PC-3 (cell line): ENCODE results near the gene GREB1L.

Experiments
- EZH2 ChIP-seq: fragments of 300-600 bp; sonication (generic); IDR thresholded peaks from one replicate; pipeline ENCODE4 v1.6.1; 2017; ENCODE audit warnings: antibody characterized with exemption, mild to moderate bottlenecking, low read length; ENCODE audit not compliant: unreplicated experiment
- EZH2phosphoT487 ChIP-seq: fragments of 300-600 bp; sonication (generic); IDR thresholded peaks from 2 replicates; pipeline ENCODE4 v1.6.1; 2018; ENCODE audit warnings: mild to moderate bottlenecking, antibody characterized with exemption, low read length, borderline replicate concordance
- TF ChIP-seq, protein P1 (sequence below): fragments of 300-600 bp; sonication (generic); conservative IDR thresholded peaks from 2 replicates; pipeline ENCODE4 v1.5.1; 2017; ENCODE audit warnings: antibody characterized with exemption, low read depth, mild to moderate bottlenecking, low read length

DNA sequence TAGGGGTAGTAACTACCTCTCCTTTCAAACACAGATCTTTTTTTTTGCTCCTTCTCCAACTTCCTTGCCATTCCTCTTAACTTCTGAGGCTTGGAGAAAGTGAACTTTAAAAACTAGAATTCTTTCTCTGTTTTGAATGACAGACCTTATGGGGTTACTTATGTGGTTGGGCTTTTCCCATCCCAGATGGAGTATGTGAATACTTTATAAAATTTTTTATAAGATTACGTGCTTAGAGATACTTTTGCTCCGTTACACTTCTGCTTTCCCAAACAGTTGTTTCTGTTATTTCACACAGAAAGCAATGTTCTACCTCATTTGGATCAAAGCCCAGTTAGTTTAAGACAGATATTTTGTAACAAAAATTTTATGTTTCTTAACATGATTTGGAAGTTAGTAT is 20.2 kb downstream of the GREB1L start:
- TF ChIP-seq, protein P1, sequence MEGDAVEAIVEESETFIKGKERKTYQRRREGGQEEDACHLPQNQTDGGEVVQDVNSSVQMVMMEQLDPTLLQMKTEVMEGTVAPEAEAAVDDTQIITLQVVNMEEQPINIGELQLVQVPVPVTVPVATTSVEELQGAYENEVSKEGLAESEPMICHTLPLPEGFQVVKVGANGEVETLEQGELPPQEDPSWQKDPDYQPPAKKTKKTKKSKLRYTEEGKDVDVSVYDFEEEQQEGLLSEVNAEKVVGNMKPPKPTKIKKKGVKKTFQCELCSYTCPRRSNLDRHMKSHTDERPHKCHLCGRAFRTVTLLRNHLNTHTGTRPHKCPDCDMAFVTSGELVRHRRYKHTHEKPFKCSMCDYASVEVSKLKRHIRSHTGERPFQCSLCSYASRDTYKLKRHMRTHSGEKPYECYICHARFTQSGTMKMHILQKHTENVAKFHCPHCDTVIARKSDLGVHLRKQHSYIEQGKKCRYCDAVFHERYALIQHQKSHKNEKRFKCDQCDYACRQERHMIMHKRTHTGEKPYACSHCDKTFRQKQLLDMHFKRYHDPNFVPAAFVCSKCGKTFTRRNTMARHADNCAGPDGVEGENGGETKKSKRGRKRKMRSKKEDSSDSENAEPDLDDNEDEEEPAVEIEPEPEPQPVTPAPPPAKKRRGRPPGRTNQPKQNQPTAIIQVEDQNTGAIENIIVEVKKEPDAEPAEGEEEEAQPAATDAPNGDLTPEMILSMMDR, result no peak
- TF ChIP-seq EZH2phosphoT487 (no peak), EZH2 (no peak)
